ENCODE results near the gene TP53TG5. TPM values are rescaled to one million over a fixed set of nuclear protein-coding genes. Genes with fewer than 3 reads are reported as not detected.

TP53TG5 gene
- total RNA-seq, 1 donor from 2014 or later, result not detected

DNA sequence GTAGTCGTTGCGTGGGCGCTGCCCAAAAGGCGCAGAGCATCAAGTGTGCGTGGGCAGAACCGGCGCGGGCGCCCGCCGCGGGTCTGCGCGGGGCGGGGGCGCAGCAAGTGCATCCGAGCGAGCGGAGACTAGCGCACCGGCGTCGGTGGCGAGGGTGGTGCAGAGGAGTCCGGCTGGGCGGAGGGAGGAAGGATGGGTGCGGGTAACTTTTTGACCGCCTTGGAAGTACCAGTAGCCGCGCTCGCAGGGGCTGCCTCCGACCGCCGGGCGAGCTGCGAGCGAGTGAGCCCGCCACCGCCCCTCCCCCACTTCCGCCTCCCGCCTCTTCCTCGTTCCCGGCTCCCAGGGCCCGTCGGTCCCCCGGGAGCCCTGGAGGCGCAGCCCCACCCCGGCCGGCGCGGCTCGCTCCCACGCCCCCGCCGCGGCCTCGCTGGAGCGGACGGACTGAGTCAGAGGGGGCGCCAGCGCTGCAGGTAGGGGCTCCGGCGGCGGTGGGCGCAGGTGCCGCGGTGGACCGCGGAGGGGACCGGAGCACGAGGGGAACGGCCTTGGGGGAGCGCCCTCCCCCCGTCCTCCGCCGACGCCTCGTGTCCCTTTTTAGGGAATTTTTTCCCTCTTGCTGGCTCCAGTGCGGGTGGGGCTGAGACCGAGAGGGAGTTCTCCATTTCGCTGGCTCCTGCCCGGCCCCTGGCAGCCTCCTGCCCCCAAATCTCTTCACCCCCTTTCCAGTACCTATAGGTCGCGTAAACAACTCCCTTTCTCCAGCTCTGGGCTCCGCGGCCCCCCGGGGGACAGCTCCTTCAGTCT is 28.3 kb upstream of the TP53TG5 start:
- ATAC-seq (peak; percentile 72), DNase-seq (ENCODE audit: low spot score) (peak; percentile 58)

DNA sequence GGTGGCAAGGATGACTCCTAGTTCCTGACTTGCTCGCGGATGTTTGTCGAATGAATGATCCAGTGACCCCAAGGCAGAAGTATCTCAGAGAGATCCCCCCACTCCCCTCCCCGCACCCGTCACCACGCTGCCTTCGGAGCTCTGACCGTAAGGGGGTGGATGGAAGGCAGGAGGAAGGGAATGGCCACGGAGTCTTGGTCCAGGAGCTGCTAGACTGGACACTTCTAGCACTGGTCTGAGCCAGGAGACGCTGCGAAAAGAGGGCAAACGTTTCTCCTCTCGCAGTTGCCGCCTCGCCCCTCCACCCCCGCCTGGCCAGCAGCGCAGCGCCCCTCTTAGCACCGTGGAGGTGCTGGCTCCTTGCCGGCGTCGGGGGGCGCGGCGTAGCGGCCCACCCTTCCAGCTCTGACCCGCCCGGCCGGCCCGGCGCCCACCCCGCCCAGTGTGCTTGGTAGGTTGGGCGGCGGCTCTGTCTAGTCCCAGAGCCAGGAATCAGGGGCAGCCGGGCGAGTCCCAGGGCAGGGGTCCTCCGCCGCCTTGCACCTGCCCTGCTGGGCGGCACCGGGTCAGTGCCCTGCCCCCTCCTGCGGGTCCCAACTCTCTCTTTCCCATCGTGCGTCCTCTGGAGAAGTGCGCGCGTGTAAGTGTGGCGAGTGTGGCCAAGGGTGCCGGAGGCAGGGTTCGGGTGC is 27.6 kb upstream of the TP53TG5 start:
- peak; percentile 38 for ATAC-seq
- DNase-seq (ENCODE audit: low spot score), result no peak

- no peak for DNase-seq (ENCODE audit: low spot score)
- ATAC-seq, result no peak
Observed at GRCh38 chr20:45404438-45404837, 26.3 kb upstream of the TP53TG5 start.

DNA sequence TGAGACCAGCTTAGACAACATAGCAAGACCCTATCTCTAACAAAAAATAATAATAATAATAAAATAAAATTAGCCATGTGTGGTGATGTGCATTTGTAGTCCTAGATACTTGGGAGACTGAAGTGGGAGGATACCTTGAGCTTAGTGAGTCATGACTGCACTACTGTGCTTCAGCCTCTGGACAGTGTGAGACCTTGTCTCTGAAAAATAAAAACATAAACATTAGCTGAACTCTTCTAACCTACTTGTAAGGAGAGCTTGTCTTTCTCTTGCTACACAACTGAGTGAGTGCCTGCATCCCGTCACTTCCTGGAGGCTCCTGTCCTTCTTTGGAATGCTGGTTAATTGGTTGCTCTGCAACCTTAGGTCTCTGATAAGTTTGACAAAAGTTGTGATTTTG is 24.8 kb upstream of the TP53TG5 start:
- DNase-seq (ENCODE audit: low spot score) (no peak), ATAC-seq (no peak)

GRCh38 chr20:45400346-45401031 is 22.4 kb upstream of the TP53TG5 start:
- no peak for ATAC-seq
- no peak for DNase-seq (ENCODE audit: low spot score)

- no peak for DNase-seq (ENCODE audit: low spot score)
- ATAC-seq, result no peak
Observed at GRCh38 chr20:45399018-45399417, 20.9 kb upstream of the TP53TG5 start.

GRCh38 chr20:45395114-45395415 is 16.9 kb upstream of the TP53TG5 start:
- DNase-seq (ENCODE audit: low spot score), result no peak
- ATAC-seq, result no peak

- no peak for DNase-seq (ENCODE audit: low spot score)
- ATAC-seq, result no peak
Observed at GRCh38 chr20:45394221-45395113, 16.3 kb upstream of the TP53TG5 start.

GRCh38 chr20:45392733-45393132 is 14.6 kb upstream of the TP53TG5 start:
- ATAC-seq, result no peak
- DNase-seq (ENCODE audit: low spot score), result no peak

- ATAC-seq (no peak), DNase-seq (ENCODE audit: low spot score) (no peak)
Observed at GRCh38 chr20:45391559-45391958, 13.4 kb upstream of the TP53TG5 start.

DNA sequence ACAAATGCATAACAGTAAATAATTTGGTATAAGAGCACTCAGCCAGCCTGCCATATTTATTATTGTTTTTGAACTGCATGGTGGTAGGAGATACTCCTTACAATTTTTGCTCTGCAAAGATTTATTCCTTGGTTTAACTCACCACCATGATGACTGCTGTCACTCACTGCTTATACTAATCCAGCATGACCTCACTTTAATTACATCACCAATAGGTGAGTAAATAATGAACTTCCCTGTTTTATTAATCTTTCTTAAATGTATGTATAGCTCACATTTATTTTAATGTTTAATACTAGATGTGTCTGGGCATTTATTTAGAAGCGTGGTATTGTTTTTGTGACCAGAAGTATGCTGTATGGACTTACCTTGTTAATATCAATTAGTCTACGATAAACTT is 12.8 kb upstream of the TP53TG5 start:
- ATAC-seq, result no peak
- no peak for DNase-seq (ENCODE audit: low spot score)

DNA sequence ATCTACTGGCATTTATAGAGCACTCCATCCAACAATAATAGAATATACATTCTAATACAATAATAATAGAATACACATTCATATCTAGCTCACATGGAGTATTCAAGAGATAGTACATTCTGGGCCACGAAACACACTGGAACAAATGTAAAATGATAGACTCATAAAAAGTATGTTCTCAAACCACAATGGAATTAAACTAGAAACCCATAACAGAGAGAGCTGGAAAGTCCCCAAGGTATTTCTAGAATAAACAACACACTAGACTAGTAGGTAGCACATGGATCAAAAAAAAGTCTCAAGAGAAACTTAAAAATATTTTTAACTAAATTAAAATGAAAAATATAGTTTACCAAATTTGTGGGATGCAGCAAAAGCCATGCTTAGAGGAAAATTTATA is 9.1 kb upstream of the TP53TG5 start:
- DNase-seq (ENCODE audit: low spot score), result no peak
- ATAC-seq, result no peak

DNA sequence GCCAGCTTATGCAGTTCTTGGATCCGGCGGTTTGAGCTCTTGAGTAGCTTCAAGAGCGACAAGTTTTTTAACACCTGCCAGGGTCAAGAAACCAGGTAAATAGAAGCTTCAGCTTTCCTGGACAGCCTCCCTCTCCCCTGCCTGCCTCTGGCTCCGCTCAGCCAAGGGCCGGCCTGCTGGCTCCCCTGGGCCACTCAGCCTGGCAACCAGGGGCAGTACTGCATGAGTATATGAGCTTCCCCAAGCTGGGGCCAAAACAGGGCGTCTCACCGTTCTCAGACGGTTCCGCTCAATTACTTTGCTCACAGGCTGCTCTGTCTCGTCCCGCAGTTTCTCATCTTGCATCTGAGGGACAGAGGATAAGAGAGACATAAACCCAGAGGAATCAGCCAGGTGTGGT is 856 bp downstream of the TP53TG5 start:
- ATAC-seq, result no peak
- no peak for DNase-seq (ENCODE audit: low spot score)

- ATAC-seq, result no peak
Observed at GRCh38 chr20:45374966-45375365, 3.2 kb downstream of the TP53TG5 start.

DNA sequence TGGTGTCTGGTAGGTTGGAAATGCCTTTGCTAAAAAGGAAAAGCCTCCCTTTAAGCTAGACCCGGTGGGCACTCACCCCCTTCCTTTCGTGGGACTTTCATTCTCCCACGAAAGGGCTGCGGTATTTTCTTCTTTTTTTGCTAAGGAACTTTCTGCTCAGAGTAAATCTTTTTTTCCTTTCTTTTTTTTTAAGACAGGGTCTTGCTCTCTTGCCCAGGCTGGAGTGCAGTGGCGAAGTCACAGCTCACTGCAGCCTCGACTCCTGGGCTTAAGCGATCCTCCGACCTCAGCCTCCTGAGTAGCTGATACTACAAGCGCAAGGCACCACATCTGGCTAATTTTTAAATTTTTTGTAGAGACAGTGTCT is 4.0 kb downstream of the TP53TG5 start:
- ATAC-seq, result no peak
- no peak for DNase-seq (ENCODE audit: low spot score)

More at GRCh38 chr20:45374966-45375365, 3.2 kb downstream of the TP53TG5 start:
- DNase-seq (ENCODE audit: low spot score), result no peak

DNA sequence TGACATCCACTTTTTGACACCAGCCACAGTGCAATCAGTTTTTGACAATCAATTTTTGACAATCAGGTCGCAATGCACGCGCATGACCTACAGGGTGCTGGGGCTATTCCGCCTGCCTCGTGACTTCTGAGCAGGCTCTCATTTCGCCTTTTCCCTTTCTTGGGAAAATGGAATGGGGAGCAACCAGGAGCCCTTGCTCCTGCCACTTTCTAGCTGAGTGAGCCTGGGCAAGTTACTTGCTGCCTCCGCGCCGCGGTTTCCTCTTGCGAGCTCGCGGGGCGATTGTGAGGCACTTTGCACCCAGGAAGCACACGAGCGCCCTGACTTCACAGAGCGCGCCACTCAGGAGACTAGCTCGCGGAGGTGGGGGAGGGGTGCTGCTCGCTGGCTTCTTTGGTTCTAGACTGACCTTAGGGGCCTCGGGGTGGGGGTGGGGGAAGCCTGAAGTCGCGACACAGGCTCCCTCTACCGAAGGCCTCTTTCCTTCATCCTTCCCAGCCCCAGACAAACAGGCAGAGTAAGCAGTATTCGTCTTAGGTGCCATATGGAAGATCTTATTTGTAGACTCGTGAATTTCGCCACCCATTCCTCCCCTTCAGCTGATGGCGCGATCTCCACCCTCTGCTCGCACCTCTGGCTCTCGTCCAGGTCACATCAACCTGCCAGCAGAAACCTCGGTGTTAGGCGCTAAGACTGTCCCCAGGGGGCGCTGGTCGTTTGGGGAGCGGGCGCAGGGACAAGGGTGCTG is 4.6 kb downstream of the TP53TG5 start:
- peak; percentile 93 for ATAC-seq
- DNase-seq (ENCODE audit: low spot score), result peak; percentile 88

DNA sequence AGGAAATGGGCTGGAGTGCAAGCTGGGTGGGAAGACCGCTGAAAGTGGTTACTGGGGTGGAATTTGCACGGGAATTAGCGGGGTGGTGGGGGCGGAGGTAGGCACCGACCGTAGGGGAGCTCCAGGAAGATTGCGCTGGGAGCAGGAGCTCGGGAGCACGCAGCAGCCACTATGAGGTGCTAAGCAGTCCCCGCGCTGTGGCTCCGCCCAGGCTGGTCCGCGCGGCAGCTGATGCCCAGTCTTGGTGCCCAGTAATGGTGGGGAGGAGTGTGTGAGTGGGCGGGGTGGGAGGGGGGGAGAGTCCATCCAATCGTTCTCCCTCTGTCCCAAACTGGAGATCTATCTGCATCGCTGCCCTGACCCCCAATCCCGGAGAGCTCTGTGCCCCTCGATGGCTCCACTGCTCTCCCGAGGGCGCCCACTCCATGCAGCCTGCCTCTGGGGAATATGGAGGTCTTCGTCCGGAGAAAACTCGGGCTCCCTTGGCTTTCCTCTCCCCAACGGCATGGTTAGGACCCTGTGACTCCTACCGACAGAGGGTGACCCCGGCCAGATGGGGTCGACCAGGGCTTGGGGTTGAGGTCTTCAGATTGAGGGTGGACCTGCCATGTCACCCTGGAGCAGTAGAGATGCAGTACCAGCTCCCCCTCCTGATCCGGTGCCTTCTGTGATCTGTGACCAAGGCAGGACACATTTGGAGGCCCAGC is 5.3 kb downstream of the TP53TG5 start:
- ATAC-seq (no peak), DNase-seq (ENCODE audit: low spot score) (no peak)

DNA sequence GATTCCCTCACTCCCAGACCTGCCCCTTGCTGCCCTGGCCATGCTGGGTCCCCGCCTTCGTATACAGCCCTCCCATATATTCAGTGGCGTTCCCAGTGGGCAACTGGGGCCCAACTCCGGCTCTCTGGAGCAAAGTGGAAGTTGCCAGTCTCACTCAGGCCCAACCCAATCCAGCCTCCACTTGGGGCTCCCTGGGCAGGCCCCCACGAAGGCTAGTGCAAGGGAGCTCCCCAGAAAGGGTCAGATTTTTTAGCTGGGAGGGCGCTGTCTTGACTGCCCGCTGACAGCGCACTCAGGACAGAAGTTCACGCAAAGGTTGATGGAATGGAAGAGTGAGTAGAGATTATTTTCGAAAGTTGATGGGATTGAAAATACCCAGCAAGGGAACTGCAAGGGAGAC is 5.9 kb downstream of the TP53TG5 start:
- DNase-seq (ENCODE audit: low spot score), result no peak

GRCh38 chr20:45370571-45371160 is 7.5 kb downstream of the TP53TG5 start:
- DNase-seq (ENCODE audit: low spot score) (no peak), ATAC-seq (peak; percentile 32)

More for the DNA sequence above, 5.9 kb downstream of the TP53TG5 start:
- ATAC-seq, result no peak
